ENCODE data around the gene ARHGEF18.

Gene ARHGEF18

GRCh38 chr19:7358102-7358597, 9.4 kb downstream of the ARHGEF18 start:
- Histone ChIP-seq H3K4me3 (ENCODE audit: low read length, poor library complexity, severe bottlenecking) (no peak overlapping the region), H3K36me3 (ENCODE audit: insufficient read depth, low read length) (peaks cover 19% of the 10 kb centered on the region; the same call in 1 of the 2 replicates), H3F3A (ENCODE audit: low read depth) (peaks cover 3% of the 10 kb centered on the region; the same call in 1 of the 2 replicates), H3K9me2 (replicated peaks; ENCODE audit: low read depth, low read length) (no peaks in the 10 kb centered on the region), H3K27me3 (ENCODE audit: insufficient read depth, low read length, poor library complexity, severe bottlenecking) (no peaks in the 10 kb centered on the region), H3K4me2 (ENCODE audit: low read depth, low read length, poor library complexity, severe bottlenecking) (no peak overlapping the region), H3K79me2 (ENCODE audit: insufficient read depth, low read length) (peaks cover 59% of the 10 kb centered on the region), H2AFZ (ENCODE audit: low read length) (no peak overlapping the region), H3K9ac (ENCODE audit: low read depth, low read length, poor library complexity, severe bottlenecking) (no peak overlapping the region), H4K20me1 (ENCODE audit: insufficient read depth, low read length, poor library complexity, severe bottlenecking) (peaks cover 37% of the 10 kb centered on the region), H3K9me3 (ENCODE audit: insufficient read depth, low read depth, low read length) (no peaks in the 10 kb centered on the region), H3K4me1 (ENCODE audit: insufficient read depth, low read length, poor library complexity, severe bottlenecking) (peaks cover 10% of the 10 kb centered on the region)
- TF ChIP-seq EZH2phosphoT487 (IDR thresholded peaks at IDR 0.05; ENCODE audit: borderline replicate concordance): no peak
- TF ChIP-seq, protein P1, sequence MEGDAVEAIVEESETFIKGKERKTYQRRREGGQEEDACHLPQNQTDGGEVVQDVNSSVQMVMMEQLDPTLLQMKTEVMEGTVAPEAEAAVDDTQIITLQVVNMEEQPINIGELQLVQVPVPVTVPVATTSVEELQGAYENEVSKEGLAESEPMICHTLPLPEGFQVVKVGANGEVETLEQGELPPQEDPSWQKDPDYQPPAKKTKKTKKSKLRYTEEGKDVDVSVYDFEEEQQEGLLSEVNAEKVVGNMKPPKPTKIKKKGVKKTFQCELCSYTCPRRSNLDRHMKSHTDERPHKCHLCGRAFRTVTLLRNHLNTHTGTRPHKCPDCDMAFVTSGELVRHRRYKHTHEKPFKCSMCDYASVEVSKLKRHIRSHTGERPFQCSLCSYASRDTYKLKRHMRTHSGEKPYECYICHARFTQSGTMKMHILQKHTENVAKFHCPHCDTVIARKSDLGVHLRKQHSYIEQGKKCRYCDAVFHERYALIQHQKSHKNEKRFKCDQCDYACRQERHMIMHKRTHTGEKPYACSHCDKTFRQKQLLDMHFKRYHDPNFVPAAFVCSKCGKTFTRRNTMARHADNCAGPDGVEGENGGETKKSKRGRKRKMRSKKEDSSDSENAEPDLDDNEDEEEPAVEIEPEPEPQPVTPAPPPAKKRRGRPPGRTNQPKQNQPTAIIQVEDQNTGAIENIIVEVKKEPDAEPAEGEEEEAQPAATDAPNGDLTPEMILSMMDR (conservative IDR thresholded peaks at IDR 0.05; ENCODE audit: low read length): no peak

DNA sequence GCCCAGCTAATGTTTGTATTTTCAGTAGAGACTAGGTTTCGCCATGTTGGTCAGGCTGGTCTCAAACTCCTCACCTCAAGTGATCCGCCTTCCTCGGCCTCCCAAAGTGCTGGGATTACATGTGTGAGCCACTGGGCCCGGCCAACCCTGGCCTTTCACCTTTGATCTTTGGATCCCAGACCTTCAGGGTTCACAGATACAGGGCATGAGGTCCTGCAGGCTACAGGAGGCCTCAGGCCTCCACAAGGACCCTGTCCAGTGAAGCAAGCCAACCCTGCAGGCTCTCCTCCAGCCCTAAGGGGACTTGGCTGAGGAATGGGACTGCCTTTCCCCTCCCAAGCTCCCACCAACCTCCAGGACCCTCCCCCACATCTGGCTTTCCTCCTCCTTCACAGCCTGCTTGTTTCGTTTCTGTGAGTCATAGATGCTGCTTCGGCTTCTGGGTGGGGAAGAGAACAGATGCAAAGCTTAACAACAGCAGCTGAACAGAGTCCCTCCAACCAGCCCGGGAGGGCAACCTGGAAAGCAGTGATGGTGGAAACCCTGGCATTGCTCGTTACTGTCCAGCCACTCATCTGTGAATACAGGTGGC, 11.8 kb downstream of the ARHGEF18 start:
- H3K9me2 ChIP-seq (replicated peaks; ENCODE audit: low read depth, low read length): no peaks in the 10 kb centered on the region
- H3K4me3 ChIP-seq (ENCODE audit: low read length, poor library complexity, severe bottlenecking): no peak overlapping the region
- H3K79me2 ChIP-seq (ENCODE audit: insufficient read depth, low read length): peaks cover 41% of the 10 kb centered on the region

GRCh38 chr19:7363225-7363624, 14.5 kb downstream of the ARHGEF18 start:
- peaks cover 2% of the 10 kb centered on the region for H4K20me1 ChIP-seq (ENCODE audit: insufficient read depth, low read length, poor library complexity, severe bottlenecking)
- no peaks in the 10 kb centered on the region for H3K27me3 ChIP-seq (ENCODE audit: insufficient read depth, low read length, poor library complexity, severe bottlenecking)
- H3K36me3 ChIP-seq (ENCODE audit: insufficient read depth, low read length): peaks cover 46% of the 10 kb centered on the region; the same call in 1 of the 2 replicates
- no peak overlapping the region for H3K9ac ChIP-seq (ENCODE audit: low read depth, low read length, poor library complexity, severe bottlenecking)
- H3K9me2 ChIP-seq (replicated peaks; ENCODE audit: low read depth, low read length): no peaks in the 10 kb centered on the region
- H3K4me2 ChIP-seq (ENCODE audit: low read depth, low read length, poor library complexity, severe bottlenecking): no peak overlapping the region
- H3F3A ChIP-seq (ENCODE audit: low read depth): no peaks in the 10 kb centered on the region
- H3K9me3 ChIP-seq (ENCODE audit: insufficient read depth, low read depth, low read length): no peaks in the 10 kb centered on the region
- peaks cover 13% of the 10 kb centered on the region; the same call in 1 of the 2 replicates for H3K79me2 ChIP-seq (ENCODE audit: insufficient read depth, low read length)
- H3K4me1 ChIP-seq (ENCODE audit: insufficient read depth, low read length, poor library complexity, severe bottlenecking): no peaks in the 10 kb centered on the region
- TF ChIP-seq, protein P1 (conservative IDR thresholded peaks at IDR 0.05; ENCODE audit: low read length): no peak
- no peak for TF ChIP-seq EZH2phosphoT487 (IDR thresholded peaks at IDR 0.05; ENCODE audit: borderline replicate concordance)
- H2AFZ ChIP-seq (ENCODE audit: low read length): no peak overlapping the region
- no peak overlapping the region for H3K4me3 ChIP-seq (ENCODE audit: low read length, poor library complexity, severe bottlenecking)

More for the DNA sequence above, 11.8 kb downstream of the ARHGEF18 start:
- Histone ChIP-seq H3K4me2 (ENCODE audit: low read depth, low read length, poor library complexity, severe bottlenecking) (no peak overlapping the region), H3K27me3 (ENCODE audit: insufficient read depth, low read length, poor library complexity, severe bottlenecking) (no peaks in the 10 kb centered on the region), H3K9ac (ENCODE audit: low read depth, low read length, poor library complexity, severe bottlenecking) (no peak overlapping the region), H4K20me1 (ENCODE audit: insufficient read depth, low read length, poor library complexity, severe bottlenecking) (peaks cover 20% of the 10 kb centered on the region), H3K9me3 (ENCODE audit: insufficient read depth, low read depth, low read length) (no peaks in the 10 kb centered on the region), H2AFZ (ENCODE audit: low read length) (no peak overlapping the region), H3F3A (ENCODE audit: low read depth) (no peaks in the 10 kb centered on the region), H3K36me3 (ENCODE audit: insufficient read depth, low read length) (peaks cover 29% of the 10 kb centered on the region; the same call in 1 of the 2 replicates), H3K4me1 (ENCODE audit: insufficient read depth, low read length, poor library complexity, severe bottlenecking) (peaks cover 8% of the 10 kb centered on the region)
- TF ChIP-seq, protein P1 (conservative IDR thresholded peaks at IDR 0.05; ENCODE audit: low read length): no peak
- TF ChIP-seq EZH2phosphoT487 (IDR thresholded peaks at IDR 0.05; ENCODE audit: borderline replicate concordance): no peak

Measured in Loucy (cell line).